ENCODE data around the gene KAT6B.
"Not testable (repeated sequence)": the region's sequence is repeated elsewhere in the genome, so short reads cannot be mapped to it uniquely, and the experiment has no call there.

The KAT6B gene

DNA sequence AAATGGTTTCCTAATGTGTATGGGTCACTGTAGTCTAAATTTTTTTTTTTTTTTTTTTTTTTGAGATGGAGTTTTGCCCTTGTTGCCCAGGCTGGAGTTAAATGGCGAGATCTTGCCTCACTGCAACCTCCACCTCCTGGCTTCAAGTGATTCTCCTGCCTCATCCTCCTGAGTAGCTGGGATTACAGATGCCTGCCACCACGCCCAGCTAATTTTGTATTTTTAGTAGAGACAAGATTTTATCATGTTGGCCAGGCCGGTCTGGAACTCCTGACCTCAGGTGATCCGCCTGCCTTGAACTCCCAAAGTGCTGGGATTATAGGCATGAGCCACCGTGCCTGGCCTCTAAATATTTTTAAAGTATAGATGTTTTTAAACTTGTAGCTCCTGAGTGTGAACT is 94.7 kb downstream of the KAT6B start:
- not testable (repeated sequence) for DNase-seq (ENCODE audit: low read depth in 2 of 2)

- no peak for DNase-seq (ENCODE audit: low read depth in 2 of 2)
These were observed 95.3 kb downstream of the KAT6B start for GRCh38 chr10:74921744-74922143.

GRCh38 chr10:74922921-74923320 is 96.5 kb downstream of the KAT6B start:
- no peak for DNase-seq (ENCODE audit: low read depth in 2 of 2)

GRCh38 chr10:74923556-74923955 is 97.2 kb downstream of the KAT6B start:
- no peak for DNase-seq (ENCODE audit: low read depth in 2 of 2)

- DNase-seq (ENCODE audit: low read depth in 2 of 2) = no peak
These were observed 98.0 kb downstream of the KAT6B start for GRCh38 chr10:74924251-74924963.

GRCh38 chr10:74925291-74925690 is 98.9 kb downstream of the KAT6B start:
- DNase-seq (ENCODE audit: low read depth in 2 of 2) = no peak

- no peak for DNase-seq (ENCODE audit: low read depth in 2 of 2)
These were observed 99.3 kb downstream of the KAT6B start for GRCh38 chr10:74925708-74926107.

DNA sequence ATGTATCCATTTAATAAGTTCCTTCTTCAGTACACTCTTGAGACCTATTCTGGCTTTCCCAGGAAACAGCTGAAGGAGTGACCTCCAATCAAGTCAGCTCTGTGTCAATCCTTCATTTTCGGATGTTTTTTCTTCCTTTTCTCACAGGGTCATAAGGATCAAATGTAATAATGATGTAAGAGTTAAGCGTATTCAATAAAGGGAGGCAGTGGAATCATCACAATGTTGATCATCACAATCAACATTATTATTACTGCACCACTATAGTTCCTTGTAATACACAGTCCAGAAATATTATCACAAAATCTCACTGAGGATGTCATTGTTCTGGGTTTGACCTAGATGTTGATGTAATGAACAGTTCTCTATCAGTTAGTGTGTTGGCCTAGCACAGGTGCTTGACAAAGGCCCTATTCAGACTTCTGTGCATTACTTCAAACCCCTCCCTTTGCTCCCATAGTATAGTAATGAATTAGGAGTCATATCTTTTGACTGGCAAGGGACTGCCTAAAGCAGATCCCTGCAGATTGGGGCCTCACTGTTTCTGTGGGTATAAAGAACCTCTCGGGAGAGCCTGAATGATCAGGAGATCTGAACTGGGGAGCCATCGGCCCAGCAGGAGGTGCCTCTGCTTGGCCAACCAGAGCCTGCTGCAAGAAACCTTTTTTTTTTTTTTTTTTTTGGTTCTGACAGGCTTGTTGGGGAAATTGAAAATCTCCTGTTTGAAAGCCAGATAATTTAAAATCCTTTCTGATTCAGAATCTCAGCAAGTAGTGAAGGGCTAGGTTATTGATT is 100.6 kb downstream of the KAT6B start:
- DNase-seq (ENCODE audit: low read depth in 2 of 2) = no peak

GRCh38 chr10:74927701-74928100 is 101.3 kb downstream of the KAT6B start:
- DNase-seq (ENCODE audit: low read depth in 2 of 2) = no peak

- DNase-seq (ENCODE audit: low read depth in 2 of 2) = no peak
These were observed 102.4 kb downstream of the KAT6B start for GRCh38 chr10:74928742-74929191.

DNA sequence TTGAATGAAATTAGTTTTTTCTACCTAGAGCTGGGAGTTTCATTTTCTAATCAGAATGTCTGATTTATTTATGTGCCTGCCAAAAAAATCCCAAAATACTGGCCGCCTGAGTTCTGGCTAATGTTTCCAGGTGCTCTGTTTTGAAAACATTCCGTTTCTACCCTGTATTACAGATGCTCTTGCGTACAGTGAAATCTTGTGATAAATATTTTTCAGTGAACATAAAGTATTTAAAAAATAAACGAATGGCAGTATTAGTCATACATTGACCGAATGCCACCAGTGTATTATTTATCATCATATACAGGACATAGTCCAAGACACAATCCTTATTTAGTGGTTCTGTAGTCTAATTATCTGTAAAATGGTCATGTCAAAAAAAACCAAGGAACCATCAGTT is 102.8 kb downstream of the KAT6B start:
- no peak for DNase-seq (ENCODE audit: low read depth in 2 of 2)

DNA sequence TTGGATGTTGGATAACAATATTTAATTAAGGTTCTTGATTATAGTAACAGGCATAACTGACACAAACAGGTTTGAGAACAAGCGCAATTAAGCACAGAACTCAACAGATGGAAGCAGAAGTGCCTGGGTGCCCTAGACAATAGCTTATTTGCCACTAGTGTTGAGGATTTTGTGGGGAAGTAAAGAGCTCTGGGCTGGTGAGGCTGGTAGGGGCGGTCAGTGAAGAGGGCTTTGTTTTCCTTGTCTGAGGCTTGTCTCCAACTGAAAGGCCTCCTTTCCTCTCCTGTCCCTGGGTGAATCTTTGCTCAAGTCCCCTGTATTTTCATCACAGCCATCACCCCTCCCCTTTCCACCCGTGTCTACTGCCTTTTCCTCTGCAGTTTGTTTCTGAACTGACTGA is 104.6 kb downstream of the KAT6B start:
- DNase-seq (ENCODE audit: low read depth in 2 of 2) = no peak

GRCh38 chr10:74932648-74933047 is 106.2 kb downstream of the KAT6B start:
- DNase-seq (ENCODE audit: low read depth in 2 of 2) = no peak

- no peak for DNase-seq (ENCODE audit: low read depth in 2 of 2)
These were observed 107.9 kb downstream of the KAT6B start for GRCh38 chr10:74934100-74934812.

DNA sequence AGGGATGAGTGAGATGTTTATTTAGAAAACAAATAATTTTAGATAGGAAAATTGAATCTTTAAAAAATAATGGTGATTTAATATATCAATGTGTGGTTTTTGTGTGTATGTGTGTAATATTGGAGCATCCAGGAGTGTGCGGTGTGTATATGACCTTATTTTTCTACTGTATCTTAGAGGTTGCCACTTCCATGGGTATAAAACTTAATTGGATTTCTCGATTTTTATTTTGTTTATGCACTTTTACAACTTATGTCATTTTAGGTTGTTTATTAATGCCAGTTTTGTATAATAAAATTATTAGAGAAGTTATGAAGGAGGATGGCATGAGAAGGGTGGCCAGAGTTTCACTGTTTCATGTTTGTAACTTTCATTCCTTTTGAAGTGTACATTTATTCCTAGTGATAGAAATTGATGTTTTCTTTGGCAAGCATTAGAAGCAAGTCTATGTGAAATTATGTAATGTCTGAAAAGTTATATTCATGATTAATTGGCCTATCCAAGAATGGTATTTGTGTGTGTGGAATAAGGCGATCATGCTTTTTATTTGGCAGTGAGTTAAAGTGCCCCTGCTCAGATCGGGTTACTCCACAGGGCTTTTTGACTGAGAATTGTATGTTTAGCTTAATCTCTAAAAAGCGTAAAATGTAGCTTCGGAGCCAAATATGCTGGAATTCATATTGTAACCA is 110.3 kb downstream of the KAT6B start:
- no peak for DNase-seq (ENCODE audit: low read depth in 2 of 2)

- DNase-seq (ENCODE audit: low read depth in 2 of 2) = no peak
These were observed 111.0 kb downstream of the KAT6B start for GRCh38 chr10:74937266-74937856.

DNA sequence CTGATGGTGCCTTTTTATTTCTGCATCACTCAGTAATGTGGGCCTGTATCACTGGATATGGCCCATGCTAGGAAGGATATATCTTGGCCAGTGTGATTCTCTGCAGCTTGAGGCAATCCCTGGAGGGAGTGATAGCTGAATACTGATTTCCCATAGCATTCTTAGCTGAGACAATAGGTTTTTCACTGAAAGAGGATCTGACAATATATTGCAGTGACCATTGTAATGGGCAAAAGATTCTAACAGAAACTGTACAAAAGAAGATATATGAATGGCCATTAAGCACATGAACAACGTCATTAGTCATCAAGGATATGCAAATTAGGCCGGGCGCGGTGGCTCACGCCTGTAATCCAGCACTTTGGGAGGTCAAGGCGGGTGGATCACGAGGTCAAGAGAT is 117.8 kb downstream of the KAT6B start:
- no peak for DNase-seq (ENCODE audit: low read depth in 2 of 2)

DNA sequence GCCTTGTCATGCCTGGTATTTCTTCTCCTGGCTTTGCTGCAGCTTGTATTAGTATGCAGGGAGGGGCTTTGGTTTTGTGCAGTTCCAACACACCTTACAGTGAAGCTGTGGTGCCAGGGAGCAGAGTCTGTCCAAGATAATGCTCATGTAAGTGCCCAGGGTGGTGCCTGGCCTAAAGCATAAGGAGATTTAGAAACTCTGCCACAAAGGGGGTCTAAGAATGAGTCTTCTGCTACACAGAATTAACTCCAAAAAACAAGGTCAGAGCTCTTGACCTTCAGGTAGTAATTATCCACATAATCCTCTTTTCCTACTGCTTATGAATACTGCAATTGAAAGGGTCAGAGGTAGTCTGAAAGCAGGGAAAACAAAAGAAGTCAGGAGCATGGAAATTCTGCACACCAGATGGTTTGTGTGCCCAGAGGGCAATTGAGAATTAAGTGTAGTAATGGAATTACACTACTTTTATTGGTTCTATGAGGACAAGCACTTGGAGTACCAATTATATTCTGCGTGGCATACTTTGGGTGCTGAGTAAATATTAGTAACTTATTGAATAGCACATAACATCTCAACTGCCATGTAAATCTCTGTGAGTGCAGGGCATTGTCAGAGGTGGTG is 121.5 kb downstream of the KAT6B start:
- no peak for DNase-seq (ENCODE audit: low read depth in 2 of 2)

GRCh38 chr10:74949034-74949832 is 122.8 kb downstream of the KAT6B start:
- DNase-seq (ENCODE audit: low read depth in 2 of 2) = no peak
